HG02588 (cell line): ENCODE results near the gene JUND.

Source experiments
- ATAC-seq: cut with Tn5 transposase; IDR thresholded peaks from one replicate; pipeline ENCODE4 v1.9.1; 2021; ENCODE audit warnings: mild to moderate bottlenecking, moderate library complexity; ENCODE audit not compliant: unreplicated experiment

Gene JUND

DNA sequence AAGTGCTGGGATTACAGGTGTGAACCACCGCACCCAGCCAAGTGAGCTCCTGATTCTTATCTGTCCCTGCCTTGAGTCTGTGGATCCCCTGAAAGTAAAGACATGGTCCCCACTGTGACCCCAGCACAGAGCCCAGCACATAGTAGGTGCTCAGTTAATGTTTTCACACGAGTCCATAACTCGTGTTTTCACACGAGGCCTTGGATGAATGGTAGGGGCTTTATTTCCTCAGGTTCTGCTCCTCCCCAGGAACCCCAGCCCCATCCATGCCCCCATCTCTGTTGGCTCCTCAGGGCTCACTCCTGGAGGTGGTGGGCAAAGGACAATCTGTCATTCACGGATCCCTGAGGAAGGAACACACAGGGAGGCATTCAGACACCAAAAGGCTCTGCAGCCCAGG is 31.6 kb downstream of the JUND start:
- ATAC-seq: no peak

GRCh38 chr19:18245297-18245696 is 36.1 kb downstream of the JUND start:
- no peak for ATAC-seq

- no peak for ATAC-seq
Measured at GRCh38 chr19:18239303-18239702, 42.1 kb downstream of the JUND start.

GRCh38 chr19:18234194-18234593 is 47.2 kb downstream of the JUND start:
- ATAC-seq: no peak

DNA sequence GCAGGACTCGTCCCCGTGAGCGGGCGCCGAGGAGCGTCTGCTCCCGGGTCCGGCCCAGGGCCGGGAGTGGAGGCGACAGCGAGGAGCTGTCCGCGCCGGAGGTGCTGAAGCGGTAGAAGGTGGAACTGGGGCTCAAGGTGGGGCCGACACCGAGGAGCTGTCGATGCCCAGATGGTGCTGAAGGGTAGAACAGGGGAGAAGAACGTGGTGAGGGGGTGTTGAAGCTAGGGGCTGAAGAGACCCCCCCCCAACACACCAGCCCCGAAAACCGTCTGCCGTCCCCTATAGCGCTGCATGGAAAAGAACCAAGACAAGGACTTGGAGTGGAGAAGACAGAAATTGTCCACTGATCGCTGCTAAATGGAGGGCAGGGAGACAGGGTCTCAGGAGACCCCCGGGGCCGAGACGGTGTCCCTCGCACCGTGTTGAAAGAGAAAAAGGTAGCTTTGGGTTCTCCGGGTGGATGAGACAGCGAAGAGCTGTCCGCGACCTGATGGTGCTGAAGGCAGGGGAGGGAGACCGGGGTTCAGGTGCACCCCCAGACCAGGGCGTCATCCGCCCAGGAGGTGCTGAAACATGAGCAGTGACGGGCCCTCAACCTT is 48.1 kb downstream of the JUND start:
- ATAC-seq: no peak

- ATAC-seq: no peak
Measured at GRCh38 chr19:18232540-18233223, 48.7 kb downstream of the JUND start.

DNA sequence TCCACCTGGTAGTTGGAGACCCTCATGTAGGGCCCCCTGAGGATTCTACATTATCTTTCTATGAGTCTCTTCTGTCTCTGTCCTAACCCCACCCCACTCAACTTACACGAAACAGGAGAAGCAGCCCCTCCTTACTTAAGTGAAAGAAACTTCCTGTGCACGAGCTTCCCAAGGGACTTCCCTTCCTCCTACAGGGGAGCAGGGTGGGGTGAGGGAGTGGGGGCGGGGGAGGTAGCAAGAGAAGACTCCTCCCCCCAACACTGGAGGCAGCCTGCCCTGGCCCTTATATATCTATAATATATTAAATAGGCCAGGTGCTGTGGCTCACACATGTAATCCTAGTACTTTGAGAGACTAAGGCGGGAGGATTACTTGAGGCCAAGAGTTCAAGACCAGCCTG is 49.6 kb downstream of the JUND start:
- no peak for ATAC-seq

- ATAC-seq: no peak
Measured at GRCh38 chr19:18230941-18231734, 50.3 kb downstream of the JUND start.

DNA sequence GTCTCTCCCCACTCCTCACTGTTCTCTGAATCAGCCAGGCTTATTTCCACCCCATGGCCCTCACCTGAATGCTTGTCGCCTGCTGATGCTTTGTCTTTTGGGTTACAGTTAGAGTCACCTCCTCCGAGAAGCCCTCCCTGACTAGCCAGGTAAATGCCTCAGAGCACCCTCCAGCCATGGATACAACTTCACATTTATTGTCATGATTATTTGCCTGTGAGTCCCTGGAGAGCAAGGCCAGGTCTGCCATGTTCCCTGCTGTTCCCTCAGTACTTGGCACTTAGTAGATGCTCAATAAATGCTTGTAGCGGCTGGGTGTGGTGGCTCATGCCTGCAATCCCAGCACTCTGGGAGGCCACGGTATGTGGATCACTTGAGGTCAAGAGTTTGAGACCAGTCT is 51.5 kb downstream of the JUND start:
- ATAC-seq: no peak
